Measurements from ENCODE around the gene POLR2H.

POLR2H gene

GRCh38 chr3:184371570-184372018, 10.1 kb downstream of the POLR2H start:
- DNase-seq (ENCODE audit: low read depth): peak; percentile 83

GRCh38 chr3:184372296-184372821, 10.8 kb downstream of the POLR2H start:
- no peak for DNase-seq (ENCODE audit: low read depth)

- DNase-seq (ENCODE audit: low read depth): no peak
These were observed 11.4 kb downstream of the POLR2H start for GRCh38 chr3:184372911-184373310.

GRCh38 chr3:184373422-184373821, 11.9 kb downstream of the POLR2H start:
- no peak for DNase-seq (ENCODE audit: low read depth)

- no peak for DNase-seq (ENCODE audit: low read depth)
These were observed 14.4 kb downstream of the POLR2H start for GRCh38 chr3:184375747-184376461.

- DNase-seq (ENCODE audit: low read depth): no peak
These were observed 15.9 kb downstream of the POLR2H start for GRCh38 chr3:184377374-184377773.

- no peak for DNase-seq (ENCODE audit: low read depth)
These were observed 16.5 kb downstream of the POLR2H start, which contains the start of gene THPO for GRCh38 chr3:184377882-184378445. Gene THPO, minus strand, starts transcription at chr3:184378207. Its CDS starts 1,948 bp downstream, at chr3:184376259.

GRCh38 chr3:184378651-184379357, 17.3 kb downstream of the POLR2H start:
- DNase-seq (ENCODE audit: low read depth): no peak

- DNase-seq (ENCODE audit: low read depth): no peak
These were observed 18.1 kb downstream of the POLR2H start, which contains the start of gene CHRD for GRCh38 chr3:184379358-184380184. Gene CHRD, plus strand, starts transcription at chr3:184380054. Its CDS starts 265 bp downstream, at chr3:184380319.

GRCh38 chr3:184380185-184380626, 18.7 kb downstream of the POLR2H start:
- DNase-seq (ENCODE audit: low read depth): peak; percentile 33

GRCh38 chr3:184380627-184381260, 19.2 kb downstream of the POLR2H start:
- no peak for DNase-seq (ENCODE audit: low read depth)

- DNase-seq (ENCODE audit: low read depth): no peak
These were observed 20.0 kb downstream of the POLR2H start for GRCh38 chr3:184381261-184382224.

GRCh38 chr3:184382326-184383032, 21.0 kb downstream of the POLR2H start:
- DNase-seq (ENCODE audit: low read depth): no peak

GRCh38 chr3:184383033-184383740, 21.7 kb downstream of the POLR2H start:
- DNase-seq (ENCODE audit: low read depth): no peak

- no peak for DNase-seq (ENCODE audit: low read depth)
These were observed 22.8 kb downstream of the POLR2H start for GRCh38 chr3:184384342-184384741.

GRCh38 chr3:184384856-184385422, 23.4 kb downstream of the POLR2H start:
- no peak for DNase-seq (ENCODE audit: low read depth)

- DNase-seq (ENCODE audit: low read depth): no peak
These were observed 24.7 kb downstream of the POLR2H start for GRCh38 chr3:184386047-184386806.

All from fibroblast of gingiva (primary cell).